ENCODE measurements around the gene TTLL11. TPM values are rescaled to one million over a fixed set of nuclear protein-coding genes. Genes with fewer than 3 reads are reported as not detected.
"Not testable (repeated sequence)": the region's sequence is repeated elsewhere in the genome, so short reads cannot be mapped to it uniquely, and the experiment has no call there.

Gene TTLL11
- total RNA-seq, 4 donors from 2014 or later: 9.1 to 14.6 (median 9.7) TPM

- WGBS, 2 donors: 42 to 47% methylated on average over 12 of the region's 12 CpGs
- intact Hi-C loops (cut with DNase I; ENCODE audit: low total_unique reads): no loop called here
- peak; percentile 37 to 61 for DNase-seq (ENCODE audit: low spot score in 2 of 2)
- TF ChIP-seq CTCF (IDR thresholded peaks at IDR 0.05): no peak
- no peak for TF ChIP-seq POLR2A (IDR thresholded peaks at IDR 0.05)
- no peak overlapping the region for H3K4me3 ChIP-seq (ENCODE audit: low read depth, poor library complexity, severe bottlenecking)
Observed at GRCh38 chr9:121807069-121807822, 285.9 kb downstream of the TTLL11 start.

GRCh38 chr9:121802753-121803152 is 290.4 kb downstream of the TTLL11 start:
- WGBS, 2 donors: 91 to 92% methylated on average over 5 of the region's 5 CpGs
- peak in 1 of 2 donors; percentile 31 for DNase-seq (ENCODE audit: low spot score in 2 of 2)
- no peak for TF ChIP-seq CTCF (IDR thresholded peaks at IDR 0.05)
- TF ChIP-seq POLR2A (IDR thresholded peaks at IDR 0.05): no peak
- intact Hi-C loops (cut with DNase I; ENCODE audit: low total_unique reads): no loop called here
- no peak overlapping the region for H3K4me3 ChIP-seq (ENCODE audit: low read depth, poor library complexity, severe bottlenecking)

- 57 to 58% methylated on average over 3 of the region's 3 CpGs for WGBS, 2 donors
- no peak overlapping the region for H3K4me3 ChIP-seq (ENCODE audit: low read depth, poor library complexity, severe bottlenecking)
- no peak for TF ChIP-seq CTCF (IDR thresholded peaks at IDR 0.05)
- TF ChIP-seq POLR2A (IDR thresholded peaks at IDR 0.05): no peak
- DNase-seq (ENCODE audit: low spot score in 2 of 2): no peak
- intact Hi-C loops (cut with DNase I; ENCODE audit: low total_unique reads): no loop called here
Observed at GRCh38 chr9:121801579-121801978, 291.5 kb downstream of the TTLL11 start.

GRCh38 chr9:121800376-121800775 is 292.7 kb downstream of the TTLL11 start:
- 89 to 90% methylated on average over 10 of the region's 10 CpGs for WGBS, 2 donors
- intact Hi-C loops (cut with DNase I; ENCODE audit: low total_unique reads): no loop called here
- no peak overlapping the region for H3K4me3 ChIP-seq (ENCODE audit: low read depth, poor library complexity, severe bottlenecking)
- TF ChIP-seq CTCF (IDR thresholded peaks at IDR 0.05): no peak
- no peak for TF ChIP-seq POLR2A (IDR thresholded peaks at IDR 0.05)
- peak in 1 of 2 donors; percentile 67 for DNase-seq (ENCODE audit: low spot score in 2 of 2)

GRCh38 chr9:121798941-121799340 is 294.2 kb downstream of the TTLL11 start:
- intact Hi-C loops (cut with DNase I; ENCODE audit: low total_unique reads): no loop called here
- DNase-seq (ENCODE audit: low spot score in 2 of 2): peak in 1 of 2 donors; percentile 50
- no peak for TF ChIP-seq CTCF (IDR thresholded peaks at IDR 0.05)
- no peak for TF ChIP-seq POLR2A (IDR thresholded peaks at IDR 0.05)
- WGBS, 2 donors: 76 to 79% methylated on average over 5 of the region's 5 CpGs
- H3K4me3 ChIP-seq (ENCODE audit: low read depth, poor library complexity, severe bottlenecking): no peak overlapping the region

GRCh38 chr9:121797081-121797480 is 296.0 kb downstream of the TTLL11 start:
- DNase-seq (ENCODE audit: low spot score in 2 of 2): peak in 1 of 2 donors; percentile 37
- no peak for TF ChIP-seq CTCF (IDR thresholded peaks at IDR 0.05)
- no peak for TF ChIP-seq POLR2A (IDR thresholded peaks at IDR 0.05)
- WGBS, 2 donors: 47 to 90% methylated on average over 2 of the region's 2 CpGs
- intact Hi-C loops (cut with DNase I; ENCODE audit: low total_unique reads): no loop called here
- H3K4me3 ChIP-seq (ENCODE audit: low read depth, poor library complexity, severe bottlenecking): no peak overlapping the region

GRCh38 chr9:121794334-121794733 is 298.8 kb downstream of the TTLL11 start:
- 57 to 69% methylated on average over 6 of the region's 6 CpGs for WGBS, 2 donors
- peak in 1 of 2 donors; percentile 70 for DNase-seq (ENCODE audit: low spot score in 2 of 2)
- H3K4me3 ChIP-seq (ENCODE audit: low read depth, poor library complexity, severe bottlenecking); intact Hi-C loops (cut with DNase I; ENCODE audit: low total_unique reads): not testable (repeated sequence)

GRCh38 chr9:121792476-121792875 is 300.6 kb downstream of the TTLL11 start:
- 88 to 94% methylated on average over 10 of the region's 10 CpGs for WGBS, 2 donors
- H3K4me3 ChIP-seq (ENCODE audit: low read depth, poor library complexity, severe bottlenecking); intact Hi-C loops (cut with DNase I; ENCODE audit: low total_unique reads): not testable (repeated sequence)
- DNase-seq (ENCODE audit: low spot score in 2 of 2): peak in 1 of 2 donors; percentile 74
